HEK293T (cell line): Measurements from ENCODE around the gene DNASE2.

Experiments used
- FOXA1 ChIP-seq: fragments of 450-650 bp; IDR thresholded peaks from 2 replicates; pipeline ENCODE4 v1.6.1; 2016; ENCODE audit warnings: mild to moderate bottlenecking
- PKNOX1 ChIP-seq: fragments of 450-650 bp; IDR thresholded peaks from 2 replicates; pipeline ENCODE4 v1.6.1; 2016

GRCh38 chr19:12896460-12896859 lies 15.2 kb upstream of the DNASE2 start:
- TF ChIP-seq FOXA1 (no peak), PKNOX1 (no peak)
